GM12878 (cell line): ENCODE data around the gene PRKAA1. TPM values are rescaled to one million over a fixed set of nuclear protein-coding genes. Genes with fewer than 3 reads are reported as not detected.
A peak's percentile ranks its signal among the peaks of the same experiment; 100 is the strongest.

ENCODE experiments used
- ATAC-seq: fragments of 200-7000 bp; cut with Tn5 transposase; 3 replicates; pipeline ENCODE4 v1.9.1; 2020; ENCODE audit warnings: mild to moderate bottlenecking, moderate library complexity
- BruUV-seq: library from RNA; stranded (reverse); fragments of 400-500 nt; replicated peaks from 2 replicates; lab custom pipeline; 2021; lab: Mats Ljungman, UMichigan
- CTCF ChIA-PET: fragments of 300-600 bp; sonication (Branson Sonifier 250); formaldehyde crosslinking; extraction: SDS; loops from one replicate; lab custom pipeline; 2021; ENCODE audit warnings: inconsistent platforms; lab: Yijun Ruan, JAX
- POLR2A ChIA-PET: fragments of 350-600 bp; formaldehyde crosslinking; extraction: SDS; loops from one replicate; lab custom pipeline; 2021; ENCODE audit warnings: inconsistent platforms; lab: Charles Lee
- RAD21 ChIA-PET: fragments of 300-600 bp; sonication (Branson Sonifier 250); formaldehyde crosslinking; loops from one replicate; lab custom pipeline; 2023; ENCODE audit warnings: antibody characterized with exemption; ENCODE audit not compliant: unreplicated experiment; lab: Charles Lee
- SMC1A ChIA-PET: fragments of 300-600 bp; sonication (Branson Sonifier 250); formaldehyde crosslinking; loops from one replicate; lab custom pipeline; 2023; ENCODE audit not compliant: unreplicated experiment, uncharacterized antibody; lab: Charles Lee
- DNase-seq: peaks from one replicate; pipeline ENCODE4 v3.0.0-alpha.2; 2011; ENCODE audit warnings: low read depth, low spot score
- FAIRE-seq: peaks from 3 replicates; lab custom pipeline; 2011; peaks lifted over from hg19 to GRCh38; lab: Jason Lieb, UNC
- H2AFZ ChIP-seq: 2 replicates; pipeline ENCODE4 v1.6.0; 2011; ENCODE audit warnings: low read depth, low read length, control low read depth; ENCODE audit not compliant: control insufficient read depth
- H3K27ac ChIP-seq: 2 replicates; pipeline ENCODE4 v1.5.1; 2011; ENCODE audit warnings: control low read depth; ENCODE audit not compliant: control insufficient read depth, insufficient read depth
- H3K27me3 ChIP-seq, 2 experiments: replicated peaks in 1 of 2; 2 replicates each; pipeline versions ENCODE4 v1.6.0 to v1.6.1; 2011; ENCODE audit warnings: low read length in 1 of 2; ENCODE audit not compliant: control insufficient read depth in 2 of 2, insufficient read depth in 2 of 2
- H3K36me3 ChIP-seq, 2 experiments: 2 replicates each; pipeline ENCODE4 v1.5.1; 2011; ENCODE audit warnings: low read length in 1 of 2; ENCODE audit not compliant: control insufficient read depth in 2 of 2, insufficient read depth in 2 of 2
- H3K4me1 ChIP-seq: 2 replicates; pipeline ENCODE4 v1.6.1; 2011; ENCODE audit warnings: mild to moderate bottlenecking, low read length, moderate library complexity, mixed read lengths; ENCODE audit not compliant: control insufficient read depth, insufficient read depth
- H3K4me2 ChIP-seq: 2 replicates; pipeline ENCODE4 v1.6.0; 2011; ENCODE audit warnings: control low read depth; ENCODE audit not compliant: control insufficient read depth, insufficient read depth
- H3K4me3 ChIP-seq: fragments of 200-600 bp; sonication (generic); 2 replicates; pipeline ENCODE4 v1.5.1; 2016
- H3K79me2 ChIP-seq: 2 replicates; pipeline ENCODE4 v1.6.0; 2011; ENCODE audit warnings: low read length; ENCODE audit not compliant: control insufficient read depth, insufficient read depth
- H3K9ac ChIP-seq: 2 replicates; pipeline ENCODE4 v1.8.0; 2011; ENCODE audit warnings: low read length, control low read depth, mixed read lengths; ENCODE audit not compliant: control insufficient read depth, insufficient read depth
- H3K9me3 ChIP-seq: replicated peaks from 3 replicates; pipeline ENCODE4 v1.5.1; 2011; ENCODE audit warnings: mild to moderate bottlenecking, low read length; ENCODE audit not compliant: control insufficient read depth, insufficient read depth
- H4K20me1 ChIP-seq: 2 replicates; pipeline ENCODE4 v1.6.0; 2011; ENCODE audit not compliant: control insufficient read depth, insufficient read depth
- CTCF ChIP-seq, 3 experiments: IDR thresholded peaks in 2 of 3; conservative IDR thresholded peaks in 1 of 3; 2 replicates each; pipeline ENCODE4 v1.5.1; 2011; ENCODE audit warnings: low read depth in 3 of 3, low read length in 3 of 3, mild to moderate bottlenecking in 3 of 3, control low read depth in 2 of 3, moderate library complexity in 2 of 3, inconsistent platforms in 1 of 3, mixed read lengths in 1 of 3; ENCODE audit not compliant: control insufficient read depth in 2 of 3, insufficient read depth in 1 of 3; ENCODE audit errors: extremely low read depth in 1 of 3
- E2F8 ChIP-seq: fragments of 450-650 bp; IDR thresholded peaks from 2 replicates; pipeline ENCODE4 v1.6.1; 2018; ENCODE audit warnings: mild to moderate bottlenecking, low read depth, moderate library complexity; ENCODE audit not compliant: partially characterized antibody
- GATAD2B ChIP-seq: fragments of 450-650 bp; conservative IDR thresholded peaks from 2 replicates; pipeline ENCODE4 v1.6.1; 2017; ENCODE audit warnings: low read depth, mild to moderate bottlenecking, moderate library complexity
- NFIC ChIP-seq: IDR thresholded peaks from 2 replicates; pipeline ENCODE4 v1.6.1; 2012; ENCODE audit warnings: low read depth, mild to moderate bottlenecking, inconsistent platforms, low read length, moderate library complexity
- POLR2AphosphoS5 ChIP-seq: IDR thresholded peaks from 2 replicates; pipeline ENCODE4 v1.6.1; 2011; ENCODE audit warnings: mild to moderate bottlenecking, low read length, inconsistent platforms
- RAD21 ChIP-seq: IDR thresholded peaks from 2 replicates; pipeline ENCODE4 v1.6.1; 2011; ENCODE audit warnings: mild to moderate bottlenecking, low read depth, low read length, moderate library complexity; ENCODE audit not compliant: insufficient read depth
- RAD51 ChIP-seq: fragments of 450-650 bp; IDR thresholded peaks from 2 replicates; pipeline ENCODE4 v1.6.1; 2016; ENCODE audit warnings: moderate library complexity, mild to moderate bottlenecking, inconsistent platforms
- SMC3 ChIP-seq: IDR thresholded peaks from 2 replicates; pipeline ENCODE4 v1.6.1; 2011; ENCODE audit warnings: low read length, improper control_type of control experiment, borderline replicate concordance
- SRF ChIP-seq, 2 experiments: IDR thresholded peaks; 2 replicates each; pipeline ENCODE4 v1.6.1; 2011; ENCODE audit warnings: low read depth in 2 of 2, low read length in 2 of 2, mild to moderate bottlenecking in 1 of 2, moderate library complexity in 1 of 2
- ZNF207 ChIP-seq: fragments of 450-650 bp; IDR thresholded peaks from 2 replicates; pipeline ENCODE4 v1.6.1; 2014; ENCODE audit warnings: antibody characterized with exemption, mild to moderate bottlenecking, borderline replicate concordance
- ZNF687 ChIP-seq: fragments of 450-650 bp; IDR thresholded peaks from 2 replicates; pipeline ENCODE4 v1.6.1; 2017; ENCODE audit warnings: mild to moderate bottlenecking, moderate library complexity
- WGBS: methylation state at CpG from one replicate; pipeline ENCODE4 v1.1.6; 2016; ENCODE audit warnings: low lambda C conversion rate; ENCODE audit not compliant: insufficient replicate concordance, insufficient coverage; ENCODE audit errors: missing lambda C conversion rate; 5-methylcytosine and 5-hydroxymethylcytosine counted together
- in situ Hi-C: fragments of 300-500 bp; cut with MboI; formaldehyde crosslinking; loops from 9 replicates; pipeline ENCODE4 v1.14.3; 2018; ENCODE audit warnings: mixed read lengths
- intact Hi-C: fragments of 100-400 bp; cut with micrococcal nuclease; formaldehyde crosslinking; loops from one replicate; pipeline ENCODE4 v1.14.2; 2022; ENCODE audit not compliant: unreplicated experiment
- polyA plus RNA-seq, 11 experiments: library from polyadenylated mRNA; depleted of rRNA in 4 of 11; unstranded in 6 of 11; stranded (reverse) in 5 of 11; fragments of >200 nt; fragmentation: Nextera tagmentation in 4 of 11; fragmentation: Illumina TruSeq in 1 of 11; extraction: Ambion mirVana in 4 of 11; extraction: Trizol in 1 of 11; gene quantifications; 1 replicate in 1 of 11; 2 replicates in 10 of 11; pipeline versions ENCODE4 v1.2.1 to v1.2.3, GENCODE V29; 2011 to 2016; ENCODE audit warnings: inconsistent platforms in 2 of 11, missing spikeins in 2 of 11, low read depth in 1 of 11
- total RNA-seq, 4 experiments: library from RNA; depleted of rRNA in 3 of 4; stranded (reverse); fragments of >200 nt in 3 of 4; fragmentation: Illumina TruSeq in 1 of 4; extraction: Trizol in 1 of 4; gene quantifications; 2 replicates each; pipeline versions ENCODE4 v1.2.1 to v1.2.3, GENCODE V29; 2013 to 2021

PRKAA1 gene
- total and polyA plus RNA-seq, 10 of the 15 experiments (the other 5 are each of a cell fraction or from before 2014, with no cell fraction given) = 13.6 to 55.5 (median 29.6) TPM

- TF ChIP-seq ZNF687 = no peak
- no peak for TF ChIP-seq POLR2AphosphoS5
- TF ChIP-seq ZNF207 = no peak
- no peak for TF ChIP-seq SRF (IDR thresholded peaks at IDR 0.05; ENCODE audit: low read depth in 2 of 2, low read length in 2 of 2)
- no peak for TF ChIP-seq NFIC
- no peak for TF ChIP-seq GATAD2B
Measured at GRCh38 chr5:40738502-40738901, 59.7 kb downstream of the PRKAA1 start (continued).

- no peak overlapping the region for H3K27ac ChIP-seq
- CTCF ChIA-PET = interaction anchor here (0.7 to 3.1 kb wide), 10 partner anchors 10 to 787 kb away, joined by 3 to 11 read pairs (median 4); no protein-coding TSS in a partner anchor
- H4K20me1 ChIP-seq = no peaks in the 10 kb centered on the region
- H3K27me3 ChIP-seq = no peaks in the 10 kb centered on the region
- ATAC-seq (peak; percentile 89), DNase-seq (peak; percentile 37), FAIRE-seq (peak; percentile 27)
- RAD21 ChIA-PET = interaction anchor here (0.7 to 1.0 kb wide), 2 partner anchors 44 to 745 kb away, joined by 3 read pairs; no protein-coding TSS in a partner anchor
- no peak overlapping the region for H3K4me2 ChIP-seq
- H3K4me1 ChIP-seq = no peaks in the 10 kb centered on the region
- no peak overlapping the region for H2AFZ ChIP-seq
- intact Hi-C loops (loop anchor here (2.0 to 5.0 kb wide), 4 partner anchors 47 to 1159 kb away; no protein-coding TSS in a partner anchor), in situ Hi-C loops (no loop called here)
- SMC1A ChIA-PET = interaction anchor here (0.6 to 2.5 kb wide), 5 partner anchors 10 to 788 kb away, joined by 3 to 10 read pairs (median 5); no protein-coding TSS in a partner anchor
- WGBS = 67% methylated on average over 1 of the region's 1 CpG
- H3K4me3 ChIP-seq = no peak overlapping the region
- H3K9ac ChIP-seq = no peak overlapping the region
- H3K9me3 ChIP-seq = peaks cover under 1% of the 10 kb centered on the region; the same call in 1 of the 3 replicates
- POLR2A ChIA-PET = interaction anchor here (0.7 kb wide), 2 partner anchors 813 to 1023 kb away, joined by 3 to 5 read pairs; no protein-coding TSS in a partner anchor
- no peaks in the 10 kb centered on the region for H3K79me2 ChIP-seq
- BruUV-seq = no TSS peak
- no peaks in the 10 kb centered on the region for H3K36me3 ChIP-seq
- TF ChIP-seq RAD21 (peak; percentile 78), CTCF (IDR thresholded peaks at IDR 0.05 in 2 of 3, conservative IDR thresholded peaks at IDR 0.05 in 1 of 3; ENCODE audit: control insufficient read depth in 2 of 3, extremely low read depth in 1 of 3, insufficient read depth in 1 of 3, low read depth in 3 of 3, low read length in 3 of 3) (peak; percentile 62 to 76 (median 63)), RAD51 (no peak), SMC3 (peak; percentile 52; the same call in 1 of the 2 replicates), E2F8 (no peak)
Measured at GRCh38 chr5:40736103-40736875, 61.9 kb downstream of the PRKAA1 start.
